Endometrial microvascular endothelial cells (primary cell): ENCODE results near the gene ARHGEF40. TPM values are rescaled to one million over a fixed set of nuclear protein-coding genes. Genes with fewer than 3 reads are reported as not detected.

Source experiments
- in situ Hi-C: cut with HindIII; loops from 2 replicates; pipeline ENCODE4 v1.10.0; 2017; ENCODE audit warnings: low sequenced_read_pairs, low pct_unique_long_range_greater_than_20kb; ENCODE audit errors: inconsistent ontology term
- total RNA-seq: library from RNA; depleted of rRNA; stranded (reverse); fragments of >200 nt; gene quantifications from one replicate; pipeline ENCODE4 v1.2.3, GENCODE V29; 2015; ENCODE audit errors: inconsistent ontology term

The ARHGEF40 gene
- total RNA-seq, 1 donor from 2014 or later, result 2.9 TPM

DNA sequence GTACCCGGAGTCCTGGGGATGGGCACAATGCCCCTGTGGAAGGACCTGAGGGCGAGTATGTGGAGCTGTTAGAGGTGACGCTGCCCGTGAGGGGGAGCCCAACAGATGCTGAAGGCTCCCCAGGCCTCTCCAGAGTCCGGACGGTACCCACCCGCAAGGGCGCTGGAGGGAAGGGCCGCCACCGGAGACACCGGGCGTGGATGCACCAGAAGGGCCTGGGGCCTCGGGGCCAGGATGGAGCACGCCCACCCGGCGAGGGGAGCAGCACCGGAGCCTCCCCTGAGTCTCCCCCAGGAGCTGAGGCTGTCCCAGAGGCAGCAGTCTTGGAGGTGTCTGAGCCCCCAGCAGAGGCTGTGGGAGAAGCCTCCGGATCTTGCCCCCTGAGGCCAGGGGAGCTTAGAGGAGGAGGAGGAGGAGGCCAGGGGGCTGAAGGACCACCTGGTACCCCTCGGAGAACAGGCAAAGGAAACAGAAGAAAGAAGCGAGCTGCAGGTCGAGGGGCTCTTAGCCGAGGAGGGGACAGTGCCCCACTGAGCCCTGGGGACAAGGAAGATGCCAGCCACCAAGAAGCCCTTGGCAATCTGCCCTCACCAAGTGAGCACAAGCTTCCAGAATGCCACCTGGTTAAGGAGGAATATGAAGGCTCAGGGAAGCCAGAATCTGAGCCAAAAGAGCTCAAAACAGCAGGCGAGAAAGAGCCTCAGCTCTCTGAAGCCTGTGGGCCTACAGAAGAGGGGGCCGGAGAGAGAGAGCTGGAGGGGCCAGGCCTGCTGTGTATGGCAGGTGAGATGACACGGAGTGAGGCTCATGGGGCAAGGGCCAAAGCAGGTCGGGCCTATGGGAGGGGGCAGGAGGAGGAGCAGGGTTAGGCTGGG lies 4.5 kb downstream of the ARHGEF40 start:
- in situ Hi-C loops, result no loop called here

DNA sequence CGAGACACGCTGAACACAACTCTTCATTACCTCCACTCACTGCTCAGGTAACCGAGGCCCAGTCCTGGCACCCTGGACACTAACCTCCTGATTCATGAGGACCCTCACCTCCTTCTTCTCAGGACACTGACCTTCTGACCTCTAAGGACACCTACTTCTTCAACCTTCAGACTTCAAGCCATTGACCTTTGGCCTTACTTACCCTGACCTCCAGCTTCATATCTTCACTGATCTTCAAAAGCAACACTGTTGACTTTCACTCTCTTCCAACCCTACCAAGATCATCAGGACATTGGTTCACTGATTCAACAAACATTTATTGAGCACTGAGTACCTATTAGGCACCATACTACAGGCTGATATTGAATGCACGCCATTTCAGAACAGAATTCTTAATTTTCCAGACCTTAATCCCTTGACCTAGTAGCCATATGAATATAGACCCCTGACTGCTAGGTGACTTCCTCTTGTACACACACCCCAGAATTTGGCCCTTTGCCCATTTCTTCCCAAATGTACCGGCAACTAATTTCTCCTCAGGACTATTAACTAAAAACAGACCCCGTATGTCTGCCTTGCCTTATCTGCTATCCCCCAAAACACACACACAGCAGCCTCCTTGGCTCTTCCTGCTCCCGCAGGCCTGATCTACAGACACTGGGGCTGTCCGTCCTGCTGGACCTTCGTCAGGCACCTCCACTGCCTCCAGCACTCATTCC lies 5.8 kb downstream of the ARHGEF40 start:
- in situ Hi-C loops, result no loop called here

DNA sequence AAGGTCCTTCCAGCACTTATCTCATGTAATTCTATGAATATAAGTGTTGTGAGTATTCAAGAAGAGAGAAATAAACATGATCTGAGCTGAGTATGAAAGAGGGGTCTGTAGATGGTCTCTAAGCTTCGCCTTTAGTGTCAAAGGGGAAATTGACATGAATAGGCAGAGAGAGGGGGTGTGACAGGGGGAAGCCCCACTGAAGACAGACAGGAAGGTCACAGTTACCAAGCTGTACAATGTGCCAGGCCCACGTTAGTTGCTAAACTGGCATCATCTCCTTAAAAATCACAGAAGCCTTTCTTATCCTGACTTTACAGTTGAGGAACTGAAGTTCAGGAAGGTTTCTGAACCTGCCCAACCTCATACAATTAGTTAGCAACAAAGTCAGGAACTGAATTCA lies 7.6 kb downstream of the ARHGEF40 start:
- in situ Hi-C loops, result no loop called here

DNA sequence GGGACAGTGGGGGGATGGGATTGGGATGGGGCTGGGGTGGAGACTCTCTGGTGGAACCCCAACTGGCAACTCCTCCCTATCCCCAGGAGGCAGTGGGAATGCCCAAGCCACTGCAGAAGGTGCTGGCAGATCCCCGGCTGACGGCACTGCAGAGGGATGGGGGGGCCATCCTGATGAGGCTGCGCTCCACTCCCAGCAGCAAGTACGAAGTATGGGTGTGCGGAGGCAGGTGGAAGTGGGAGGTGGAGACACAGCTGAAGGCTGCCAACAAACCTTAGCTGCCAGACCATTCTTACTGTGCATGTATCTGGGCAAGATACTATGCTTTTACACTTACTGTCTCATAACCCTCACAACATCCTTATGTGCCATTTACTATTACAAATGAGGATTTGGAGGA lies 8.2 kb downstream of the ARHGEF40 start:
- in situ Hi-C loops, result no loop called here

DNA sequence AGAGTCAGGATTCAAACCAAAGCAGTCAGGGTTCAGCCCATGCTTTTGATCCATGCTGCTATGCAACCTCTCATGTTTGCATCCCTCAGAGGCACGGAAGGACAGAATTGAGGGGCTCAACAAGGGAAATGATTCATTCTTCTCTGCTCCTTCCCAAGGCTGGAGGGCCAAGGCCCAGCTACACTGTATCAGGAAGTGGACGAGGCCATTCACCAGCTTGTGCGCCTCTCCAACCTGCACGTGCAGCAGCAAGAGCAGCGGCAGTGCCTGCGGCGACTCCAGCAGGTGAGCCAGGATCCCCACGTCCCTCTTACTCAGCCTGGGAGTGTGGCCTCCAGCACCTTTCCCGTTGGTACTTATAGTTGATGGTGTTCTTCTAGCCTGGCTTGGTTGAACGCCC lies 8.6 kb downstream of the ARHGEF40 start:
- in situ Hi-C loops, result no loop called here

DNA sequence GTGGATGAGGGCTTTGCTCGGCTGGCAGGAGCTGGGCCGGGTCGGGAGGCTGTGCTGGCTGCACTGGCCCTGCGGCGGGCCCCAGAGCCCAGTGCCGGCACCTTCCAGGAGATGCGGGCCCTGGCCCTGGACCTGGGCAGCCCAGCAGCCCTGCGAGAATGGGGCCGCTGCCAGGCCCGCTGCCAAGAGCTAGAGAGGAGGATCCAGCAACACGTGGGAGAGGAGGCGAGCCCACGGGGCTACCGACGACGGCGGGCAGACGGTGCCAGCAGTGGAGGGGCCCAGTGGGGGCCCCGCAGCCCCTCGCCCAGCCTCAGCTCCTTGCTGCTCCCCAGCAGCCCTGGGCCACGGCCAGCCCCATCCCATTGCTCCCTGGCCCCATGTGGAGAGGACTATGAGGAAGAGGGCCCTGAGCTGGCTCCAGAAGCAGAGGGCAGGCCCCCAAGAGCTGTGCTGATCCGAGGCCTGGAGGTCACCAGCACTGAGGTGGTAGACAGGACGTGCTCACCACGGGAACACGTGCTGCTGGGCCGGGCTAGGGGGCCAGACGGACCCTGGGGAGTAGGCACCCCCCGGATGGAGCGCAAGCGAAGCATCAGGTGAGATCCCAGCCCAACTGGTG lies 11.5 kb downstream of the ARHGEF40 start:
- in situ Hi-C loops, result no loop called here

DNA sequence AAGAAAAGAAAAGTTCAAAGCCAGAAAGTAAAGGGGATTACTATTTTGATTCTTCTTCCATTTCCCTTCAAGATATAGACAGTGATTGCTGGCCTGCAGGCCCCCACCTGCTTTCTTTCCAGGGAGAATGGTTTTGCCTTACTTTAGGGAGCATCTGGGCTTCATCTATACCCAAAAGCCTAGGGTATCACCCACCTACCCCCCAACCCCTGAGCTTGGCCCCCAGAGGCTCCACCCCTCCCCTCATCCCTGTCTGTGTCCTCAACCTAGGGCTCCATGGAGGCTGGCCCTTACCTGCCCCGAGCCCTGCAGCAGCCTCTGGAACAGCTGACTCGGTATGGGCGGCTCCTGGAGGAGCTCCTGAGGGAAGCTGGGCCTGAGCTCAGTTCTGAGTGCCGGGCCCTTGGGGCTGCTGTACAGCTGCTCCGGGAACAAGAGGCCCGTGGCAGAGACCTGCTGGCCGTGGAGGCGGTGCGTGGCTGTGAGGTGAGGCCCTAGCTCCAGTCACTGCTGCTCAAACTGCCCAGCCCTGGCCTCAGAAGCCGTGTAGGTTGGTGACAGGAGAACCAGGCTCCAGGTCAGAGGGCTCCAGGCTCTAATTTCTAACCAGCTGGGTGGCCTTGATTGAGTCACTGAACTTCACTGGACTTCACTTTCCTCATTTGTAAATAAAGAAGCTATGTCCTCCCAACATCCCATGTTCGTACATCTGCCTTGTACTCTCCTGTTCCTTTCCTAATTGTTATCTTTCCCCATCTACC lies 13.6 kb downstream of the ARHGEF40 start:
- in situ Hi-C loops, result no loop called here

DNA sequence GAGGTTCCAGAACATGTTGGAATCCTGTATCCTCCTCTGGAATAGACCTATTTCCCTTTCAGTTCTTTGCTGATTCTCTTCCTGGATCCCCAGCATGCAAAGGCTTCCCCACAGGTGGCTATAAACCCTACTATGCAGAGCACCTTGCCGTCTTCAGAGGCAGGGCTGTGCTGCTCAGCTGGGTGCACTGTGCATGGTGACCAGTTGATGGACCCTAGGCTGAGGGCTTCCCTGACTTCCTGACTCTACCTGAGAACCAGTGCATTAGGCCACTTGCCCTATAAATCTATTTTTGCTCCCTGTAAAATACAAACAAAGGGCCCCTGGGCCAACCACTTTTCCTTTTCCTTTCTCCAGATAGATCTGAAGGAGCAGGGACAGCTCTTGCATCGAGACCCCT lies 14.3 kb downstream of the ARHGEF40 start:
- in situ Hi-C loops, result no loop called here

DNA sequence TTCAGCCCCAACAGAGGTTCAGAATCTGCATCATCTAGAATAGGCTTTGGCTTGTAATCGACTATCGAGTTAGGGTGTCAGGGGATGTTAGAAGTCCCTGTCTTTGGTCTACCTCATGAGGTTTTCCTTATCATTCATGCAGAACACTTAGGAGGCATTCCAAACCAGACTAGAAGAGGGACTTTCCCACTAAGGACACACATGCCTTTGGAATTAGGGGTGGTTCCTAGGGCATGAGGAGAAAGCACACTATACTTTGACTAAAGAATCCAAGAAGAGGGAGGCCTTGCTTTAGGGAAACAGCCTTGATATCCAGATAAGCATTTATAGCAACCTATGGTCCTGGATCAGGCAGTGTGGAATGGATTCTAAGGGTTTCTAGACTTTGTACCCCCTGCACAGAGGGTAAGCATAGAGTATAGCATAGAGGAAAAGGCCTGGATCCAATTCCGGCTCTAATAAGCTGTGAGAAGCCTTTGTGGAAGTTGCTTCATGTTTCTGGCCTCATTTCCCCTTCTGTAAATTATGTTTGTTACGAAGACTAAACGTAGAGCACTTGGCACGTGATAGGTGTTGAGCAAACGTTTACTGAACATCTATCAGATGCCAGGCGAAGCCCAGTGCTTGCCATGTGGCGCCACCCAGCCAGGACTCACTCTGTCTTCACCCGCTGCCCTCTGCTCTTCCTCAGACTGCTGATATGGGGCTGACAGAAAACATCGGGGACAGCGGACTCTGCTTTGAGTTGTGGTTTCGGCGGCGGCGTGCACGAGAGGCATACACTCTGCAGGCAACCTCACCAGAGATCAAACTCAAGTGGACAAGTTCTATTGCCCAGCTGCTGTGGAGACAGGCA lies 15.1 kb downstream of the ARHGEF40 start:
- in situ Hi-C loops, result no loop called here

DNA sequence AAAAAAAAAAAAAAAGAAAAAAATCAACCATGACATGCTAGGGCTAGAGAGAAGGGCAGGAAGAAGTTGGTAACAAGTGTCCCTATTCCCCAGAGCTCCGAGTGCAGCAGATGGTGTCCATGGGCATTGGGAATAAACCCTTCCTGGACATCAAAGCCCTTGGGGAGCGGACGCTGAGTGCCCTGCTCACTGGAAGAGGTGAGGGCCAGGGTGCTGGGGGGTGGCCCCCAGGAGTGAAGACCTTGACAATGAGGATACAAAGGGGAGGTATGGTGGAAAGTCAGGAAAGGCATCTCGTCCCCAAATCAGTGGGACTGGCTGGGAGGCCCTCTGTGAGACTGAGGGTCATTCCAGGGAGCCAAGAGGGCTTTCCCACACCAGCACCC lies 16.8 kb downstream of the ARHGEF40 start:
- in situ Hi-C loops, result no loop called here

DNA sequence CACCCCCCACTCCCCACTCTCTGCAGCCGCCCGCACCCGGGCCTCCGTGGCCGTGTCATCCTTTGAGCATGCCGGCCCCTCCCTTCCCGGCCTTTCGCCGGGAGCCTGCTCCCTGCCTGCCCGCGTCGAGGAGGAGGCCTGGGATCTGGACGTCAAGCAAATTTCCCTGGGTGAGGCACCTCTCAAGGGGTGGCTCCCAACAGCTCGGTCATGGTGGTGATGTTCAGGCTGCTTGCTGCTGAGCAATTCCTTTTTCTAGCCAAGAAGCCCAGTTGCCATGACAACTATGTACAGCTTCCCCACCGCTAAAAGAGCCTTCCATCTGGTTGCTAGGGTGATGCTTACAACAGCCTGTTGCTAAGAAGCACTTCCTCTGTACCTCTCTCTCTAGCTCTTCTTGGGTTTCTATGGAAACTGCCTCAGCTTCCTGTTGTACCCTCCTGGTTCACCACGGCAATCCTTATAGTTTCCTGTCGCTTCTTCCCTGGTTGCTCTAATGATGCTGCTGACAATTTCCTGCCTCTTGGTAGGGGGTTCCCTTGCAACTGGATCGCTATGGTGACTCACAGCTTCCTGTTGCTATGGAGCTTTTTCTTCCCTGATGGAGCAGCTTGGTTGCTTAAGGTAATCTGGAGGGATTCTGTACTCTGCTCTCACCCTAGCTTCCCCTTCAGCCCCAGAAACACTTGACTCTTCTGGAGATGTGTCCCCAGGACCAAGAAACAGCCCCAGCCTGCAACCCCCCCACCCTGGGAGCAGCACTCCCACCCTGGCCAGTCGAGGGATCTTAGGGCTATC lies 17.4 kb downstream of the ARHGEF40 start:
- in situ Hi-C loops, result no loop called here

DNA sequence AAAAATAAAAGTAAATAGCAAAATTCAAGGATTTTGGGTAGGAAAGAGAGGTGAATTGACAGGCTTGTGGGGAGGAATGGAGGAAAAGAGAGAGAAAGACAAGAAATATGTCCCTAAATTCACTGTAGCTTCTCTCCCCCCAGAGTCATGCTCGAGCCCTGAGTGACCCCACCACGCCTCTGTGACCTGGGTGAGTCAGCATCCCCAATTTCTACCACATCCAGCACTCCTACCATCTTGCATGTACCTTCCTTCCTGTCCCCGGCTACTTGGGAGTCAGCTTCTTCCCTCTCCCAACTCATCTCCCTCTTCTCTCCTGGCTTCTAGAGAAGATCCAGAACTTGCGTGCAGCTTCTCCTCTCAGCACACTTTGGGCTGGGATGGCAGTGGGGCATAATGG lies 18.6 kb downstream of the ARHGEF40 start:
- in situ Hi-C loops, result no loop called here

DNA sequence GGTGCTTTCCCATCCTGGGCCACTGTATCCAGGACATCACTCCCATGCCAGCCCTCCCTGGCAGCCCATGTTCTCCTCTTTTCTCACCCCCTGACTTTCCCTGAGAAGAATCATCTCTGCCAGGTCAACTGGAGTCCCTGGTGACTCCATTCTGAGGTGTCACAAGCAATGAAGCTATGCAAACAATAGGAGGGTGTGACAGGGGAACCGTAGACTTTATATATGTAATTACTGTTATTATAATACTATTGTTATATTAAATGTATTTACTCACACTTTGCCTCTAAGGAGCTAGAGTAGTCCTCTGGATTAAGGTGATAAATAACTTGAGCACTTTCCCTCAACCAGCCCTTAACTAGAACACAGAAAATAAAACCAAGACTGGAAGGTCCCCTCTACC lies 19.2 kb downstream of the ARHGEF40 start:
- in situ Hi-C loops, result no loop called here

DNA sequence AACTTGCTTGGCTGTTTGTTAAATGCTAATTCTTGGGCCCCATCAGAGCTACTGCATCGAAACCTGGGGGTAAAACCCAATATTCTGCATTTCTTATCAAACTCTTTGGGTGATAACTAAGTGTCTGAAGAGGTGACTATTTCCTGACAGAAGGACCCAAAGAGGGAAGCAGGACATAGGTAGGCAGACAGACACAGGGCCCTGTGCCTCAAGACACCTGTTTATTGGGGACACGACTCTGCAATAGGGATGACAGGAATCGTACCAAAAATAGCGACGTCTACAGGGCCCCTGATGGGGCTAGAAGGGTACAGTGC lies 19.7 kb downstream of the ARHGEF40 start:
- in situ Hi-C loops, result no loop called here

DNA sequence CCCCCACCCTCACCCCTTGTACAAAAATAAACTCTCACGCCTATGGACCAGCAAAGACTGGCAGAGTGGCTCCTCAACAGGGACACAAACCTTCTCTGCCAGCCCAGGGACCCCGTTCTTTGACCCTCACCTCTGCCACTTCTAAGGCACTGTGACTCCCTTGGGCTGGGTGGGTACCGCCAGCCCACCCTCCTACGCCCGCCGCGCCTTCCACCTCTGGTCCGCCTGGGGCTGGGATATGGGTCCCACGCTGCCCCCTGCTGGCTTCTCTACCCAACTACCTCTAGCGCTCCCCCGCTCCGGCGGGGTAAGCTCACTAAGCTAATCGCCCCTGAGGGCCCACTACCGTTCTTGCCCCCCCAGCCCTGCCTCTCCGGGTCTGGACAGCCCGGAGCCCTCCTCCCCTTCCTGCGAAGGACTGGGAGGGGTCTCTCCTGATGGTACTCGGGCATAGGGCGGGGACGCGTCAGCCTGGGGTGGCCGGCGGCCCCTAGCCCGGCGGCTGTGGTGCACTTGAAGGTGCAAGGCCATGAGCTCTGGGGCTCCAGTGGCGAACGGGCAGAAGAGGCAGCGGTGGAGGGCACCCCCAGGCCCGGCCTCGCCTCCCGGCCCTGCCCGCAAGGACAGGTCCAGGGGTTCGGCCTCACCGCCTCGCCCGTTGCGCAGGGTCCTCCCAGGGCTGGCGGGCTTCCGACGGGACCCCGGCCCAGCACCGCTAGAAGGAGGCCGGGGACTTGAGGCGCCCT lies 20.3 kb downstream of the ARHGEF40 start:
- in situ Hi-C loops, result no loop called here

DNA sequence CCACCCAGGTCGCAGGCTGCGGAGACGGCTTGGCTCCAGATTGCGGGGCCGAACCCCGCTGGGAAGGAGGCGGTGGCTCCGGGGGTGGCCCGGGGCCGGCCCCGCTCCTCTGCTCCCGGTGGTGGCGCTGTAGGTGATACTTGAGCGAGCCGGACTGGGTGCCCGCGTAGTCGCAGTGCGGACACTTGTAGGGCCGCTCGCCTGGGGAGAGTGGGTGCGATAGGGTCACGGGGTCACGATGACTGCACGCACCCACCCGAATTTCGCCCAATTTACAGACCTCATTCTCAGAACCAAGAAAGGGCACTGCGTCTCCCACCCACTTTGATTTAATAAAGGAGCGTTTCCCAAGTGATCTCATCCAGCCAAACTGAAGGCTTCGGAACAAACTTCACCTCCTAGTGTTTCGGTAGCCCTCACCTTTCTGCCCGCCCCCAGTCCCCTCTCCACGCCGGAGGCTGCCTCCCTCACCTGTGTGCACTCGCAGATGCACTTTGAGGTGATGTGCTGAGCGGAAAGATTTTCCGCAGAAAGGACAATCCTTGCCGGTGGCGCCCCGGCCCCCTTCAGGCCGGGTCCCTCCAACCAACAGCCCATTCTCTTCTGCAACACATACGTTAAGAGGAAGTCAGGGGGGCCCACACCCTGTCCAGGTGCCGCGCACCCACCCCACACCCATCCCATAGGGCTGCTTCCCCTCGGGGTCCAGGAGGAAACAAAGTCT lies 21.0 kb downstream of the ARHGEF40 start:
- in situ Hi-C loops, result no loop called here
